OCI-LY1 (cell line): ENCODE data around the gene PFKP.

Source experiments
- CTCF ChIP-seq: fragments of 200-600 bp; sonication (generic), shearing (Covaris generic); IDR thresholded peaks from 2 replicates; pipeline ENCODE4 v1.5.1; 2017; ENCODE audit warnings: mild to moderate bottlenecking, antibody characterized with exemption, low read length, moderate library complexity, mixed read lengths
- EZH2 ChIP-seq: fragments of 200-600 bp; sonication (generic), shearing (Covaris generic); IDR thresholded peaks from 2 replicates; pipeline ENCODE4 v1.8.0; 2017; ENCODE audit warnings: borderline replicate concordance, mixed run types, mild to moderate bottlenecking, antibody characterized with exemption, low read length, moderate library complexity, mixed read lengths

DNA sequence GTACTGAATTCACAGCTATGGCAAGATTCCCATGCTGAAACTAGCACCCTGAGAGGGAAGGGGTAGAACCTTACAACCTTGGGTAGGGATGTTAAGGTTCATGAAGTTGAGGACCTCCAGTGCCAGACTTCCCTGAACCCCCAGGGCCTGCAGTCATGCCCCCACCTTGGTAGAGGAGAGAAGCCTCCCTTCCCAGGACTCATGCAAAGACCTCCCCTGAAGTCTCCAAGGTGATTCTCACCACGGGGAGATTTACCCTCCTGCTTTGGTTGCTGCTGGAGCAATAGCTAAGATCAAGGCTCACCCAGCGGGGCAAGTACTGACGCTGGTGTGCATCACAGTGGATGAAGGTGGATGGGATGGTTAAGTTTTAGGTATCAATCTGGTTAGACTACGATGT lies 49.1 kb upstream of the PFKP start:
- TF ChIP-seq CTCF, result no peak
- TF ChIP-seq EZH2, result no peak
